ENCODE results near the gene UTP15.

Gene UTP15

GRCh38 chr5:73607228-73607627 is 41.7 kb downstream of the UTP15 start:
- TF ChIP-seq POLR2AphosphoS5 (IDR thresholded peaks at IDR 0.05; ENCODE audit: low read depth, low read length) (no peak), POLR2A (IDR thresholded peaks at IDR 0.05; ENCODE audit: low read depth, low read length) (no peak)
- no peak for FAIRE-seq
- DNase-seq (ENCODE audit: insufficient read length), result no peak

GRCh38 chr5:73612799-73613198 is 47.3 kb downstream of the UTP15 start:
- FAIRE-seq (no peak), DNase-seq (ENCODE audit: insufficient read length) (no peak)
- TF ChIP-seq POLR2AphosphoS5 (IDR thresholded peaks at IDR 0.05; ENCODE audit: low read depth, low read length) (no peak), TAF1 (IDR thresholded peaks at IDR 0.05; ENCODE audit: borderline replicate concordance, low read depth, low read length) (no peak), POLR2A (IDR thresholded peaks at IDR 0.05; ENCODE audit: low read depth, low read length) (no peak)

GRCh38 chr5:73615085-73615484 is 49.5 kb downstream of the UTP15 start:
- FAIRE-seq, result no peak
- DNase-seq (ENCODE audit: insufficient read length), result no peak
- TF ChIP-seq POLR2A (IDR thresholded peaks at IDR 0.05; ENCODE audit: low read depth, low read length) (no peak), TAF1 (IDR thresholded peaks at IDR 0.05; ENCODE audit: borderline replicate concordance, low read depth, low read length) (no peak), POLR2AphosphoS5 (IDR thresholded peaks at IDR 0.05; ENCODE audit: low read depth, low read length) (no peak)

GRCh38 chr5:73615947-73616346 is 50.4 kb downstream of the UTP15 start:
- TF ChIP-seq POLR2AphosphoS5 (IDR thresholded peaks at IDR 0.05; ENCODE audit: low read depth, low read length) (no peak), TAF1 (IDR thresholded peaks at IDR 0.05; ENCODE audit: borderline replicate concordance, low read depth, low read length) (no peak), POLR2A (IDR thresholded peaks at IDR 0.05; ENCODE audit: low read depth, low read length) (no peak)
- no peak for FAIRE-seq
- no peak for DNase-seq (ENCODE audit: insufficient read length)

- TF ChIP-seq TAF1 (IDR thresholded peaks at IDR 0.05; ENCODE audit: borderline replicate concordance, low read depth, low read length) (no peak), POLR2AphosphoS5 (IDR thresholded peaks at IDR 0.05; ENCODE audit: low read depth, low read length) (no peak), POLR2A (IDR thresholded peaks at IDR 0.05; ENCODE audit: low read depth, low read length) (no peak)
- FAIRE-seq, result peak; percentile 92
- no peak for DNase-seq (ENCODE audit: insufficient read length)
Observed at GRCh38 chr5:73617510-73618279, 52.2 kb downstream of the UTP15 start.

- FAIRE-seq (no peak), DNase-seq (ENCODE audit: insufficient read length) (no peak)
- TF ChIP-seq POLR2A (IDR thresholded peaks at IDR 0.05; ENCODE audit: low read depth, low read length), result no peak
- TF ChIP-seq TAF1 (IDR thresholded peaks at IDR 0.05; ENCODE audit: borderline replicate concordance, low read depth, low read length), result no peak
- TF ChIP-seq POLR2AphosphoS5 (IDR thresholded peaks at IDR 0.05; ENCODE audit: low read depth, low read length), result no peak
Observed at GRCh38 chr5:73619606-73620333, 54.2 kb downstream of the UTP15 start.

GRCh38 chr5:73620334-73620687 is 54.8 kb downstream of the UTP15 start:
- no peak for DNase-seq (ENCODE audit: insufficient read length)
- FAIRE-seq, result no peak
- TF ChIP-seq POLR2A (IDR thresholded peaks at IDR 0.05; ENCODE audit: low read depth, low read length) (no peak), TAF1 (IDR thresholded peaks at IDR 0.05; ENCODE audit: borderline replicate concordance, low read depth, low read length) (no peak), POLR2AphosphoS5 (IDR thresholded peaks at IDR 0.05; ENCODE audit: low read depth, low read length) (no peak)

- no peak for FAIRE-seq
- DNase-seq (ENCODE audit: insufficient read length), result no peak
- TF ChIP-seq POLR2AphosphoS5 (IDR thresholded peaks at IDR 0.05; ENCODE audit: low read depth, low read length), result no peak
- TF ChIP-seq POLR2A (IDR thresholded peaks at IDR 0.05; ENCODE audit: low read depth, low read length), result no peak
Observed at GRCh38 chr5:73623060-73623459, 57.5 kb downstream of the UTP15 start.

GRCh38 chr5:73623901-73624404 is 58.4 kb downstream of the UTP15 start:
- no peak for DNase-seq (ENCODE audit: insufficient read length)
- FAIRE-seq, result no peak
- TF ChIP-seq TAF1 (IDR thresholded peaks at IDR 0.05; ENCODE audit: borderline replicate concordance, low read depth, low read length), result no peak
- no peak for TF ChIP-seq POLR2AphosphoS5 (IDR thresholded peaks at IDR 0.05; ENCODE audit: low read depth, low read length)
- TF ChIP-seq POLR2A (IDR thresholded peaks at IDR 0.05; ENCODE audit: low read depth, low read length), result no peak

GRCh38 chr5:73624888-73625287 is 59.3 kb downstream of the UTP15 start:
- TF ChIP-seq TAF1 (IDR thresholded peaks at IDR 0.05; ENCODE audit: borderline replicate concordance, low read depth, low read length) (no peak), POLR2AphosphoS5 (IDR thresholded peaks at IDR 0.05; ENCODE audit: low read depth, low read length) (no peak), POLR2A (IDR thresholded peaks at IDR 0.05; ENCODE audit: low read depth, low read length) (no peak)
- FAIRE-seq (no peak), DNase-seq (ENCODE audit: insufficient read length) (no peak)

- TF ChIP-seq POLR2A (IDR thresholded peaks at IDR 0.05; ENCODE audit: low read depth, low read length) (no peak), POLR2AphosphoS5 (IDR thresholded peaks at IDR 0.05; ENCODE audit: low read depth, low read length) (no peak), TAF1 (IDR thresholded peaks at IDR 0.05; ENCODE audit: borderline replicate concordance, low read depth, low read length) (no peak)
- DNase-seq (ENCODE audit: insufficient read length), result peak; percentile 13
- peak; percentile 9 for FAIRE-seq
Observed at GRCh38 chr5:73625372-73625943, 59.9 kb downstream of the UTP15 start.
